ENCODE measurements around the gene WDFY4.

The WDFY4 gene

GRCh38 chr10:48881937-48882336, 197.3 kb downstream of the WDFY4 start:
- no peak for DNase-seq (ENCODE audit: low spot score)

- no peak for DNase-seq (ENCODE audit: low spot score)
These were observed 198.2 kb downstream of the WDFY4 start for GRCh38 chr10:48882881-48883280.

DNA sequence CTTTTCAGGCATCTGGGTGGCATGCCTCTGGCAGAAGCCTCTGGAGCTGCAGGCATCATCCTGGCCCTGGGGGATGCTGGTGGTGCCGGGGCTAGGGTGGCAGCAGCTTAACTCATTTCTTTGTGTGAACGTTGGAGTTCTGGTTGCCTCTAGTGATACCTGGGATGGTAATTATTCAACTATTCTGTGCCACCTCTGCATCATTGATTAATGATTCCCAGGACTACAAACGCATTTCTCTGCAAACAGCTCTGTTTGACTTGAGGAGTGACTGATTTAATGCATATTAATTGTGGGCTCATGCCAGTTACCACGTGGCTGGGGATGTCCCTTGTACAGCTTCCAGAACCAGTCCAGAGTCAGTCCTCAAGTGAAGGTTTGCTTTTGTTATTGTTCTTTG, 199.0 kb downstream of the WDFY4 start:
- DNase-seq (ENCODE audit: low spot score): no peak

DNA sequence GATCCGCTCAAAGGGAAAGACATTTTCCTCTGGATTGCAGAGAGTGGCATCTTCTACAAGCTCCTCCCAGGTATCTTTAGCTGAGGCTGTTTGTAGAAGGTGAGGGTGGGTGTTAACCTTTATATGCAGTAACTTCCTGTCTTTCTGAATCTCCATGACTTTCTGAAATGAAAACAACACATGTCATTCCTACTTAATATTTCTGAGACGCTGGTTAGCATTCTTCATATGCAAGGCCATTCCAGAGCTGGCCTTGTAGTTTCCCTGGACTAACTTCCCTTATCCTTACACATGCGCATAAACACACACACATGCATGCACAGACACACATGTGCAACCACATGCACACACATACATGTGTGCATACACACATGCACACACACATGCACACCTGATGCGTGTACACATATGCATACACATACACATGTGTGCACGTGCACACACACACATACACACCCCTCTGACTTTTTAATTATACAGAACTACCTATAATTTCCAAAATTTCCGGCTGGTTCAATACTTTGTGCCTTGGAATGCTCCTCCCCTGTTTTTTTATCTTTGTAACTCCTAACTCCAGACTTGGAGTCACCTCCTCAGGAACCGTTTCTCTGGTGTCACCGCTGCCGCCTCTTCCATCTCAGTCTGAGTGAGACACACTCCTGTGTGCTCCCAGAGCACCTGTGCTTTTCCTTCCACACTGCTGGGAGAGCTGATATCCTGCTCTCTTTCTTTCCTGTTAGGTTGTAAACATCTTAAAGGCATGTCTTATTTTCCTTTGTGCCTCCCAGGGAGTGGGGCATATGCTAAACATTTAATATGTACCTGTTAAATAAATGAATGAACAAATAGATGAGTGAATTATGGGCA, 199.7 kb downstream of the WDFY4 start:
- no peak for DNase-seq (ENCODE audit: low spot score)

DNA sequence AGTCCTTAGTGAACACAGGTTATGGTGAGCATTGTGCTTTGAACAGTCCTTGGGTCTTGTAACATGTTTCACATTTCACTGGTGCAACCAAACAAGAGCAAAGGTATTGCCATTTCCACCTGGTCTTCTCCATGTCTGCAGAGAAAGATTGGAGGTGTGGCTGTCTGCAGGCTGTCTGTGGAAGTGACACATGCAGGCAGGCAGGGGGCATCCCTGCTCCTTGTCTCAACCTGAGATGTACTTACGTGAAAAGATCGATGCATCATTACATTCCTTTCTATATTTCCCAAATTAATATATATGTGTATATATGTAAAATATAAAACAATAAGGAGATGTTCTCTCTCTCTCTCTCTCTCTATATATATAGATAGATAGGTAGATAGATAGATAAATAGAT, 200.7 kb downstream of the WDFY4 start:
- DNase-seq (ENCODE audit: low spot score): peak; percentile 3

DNA sequence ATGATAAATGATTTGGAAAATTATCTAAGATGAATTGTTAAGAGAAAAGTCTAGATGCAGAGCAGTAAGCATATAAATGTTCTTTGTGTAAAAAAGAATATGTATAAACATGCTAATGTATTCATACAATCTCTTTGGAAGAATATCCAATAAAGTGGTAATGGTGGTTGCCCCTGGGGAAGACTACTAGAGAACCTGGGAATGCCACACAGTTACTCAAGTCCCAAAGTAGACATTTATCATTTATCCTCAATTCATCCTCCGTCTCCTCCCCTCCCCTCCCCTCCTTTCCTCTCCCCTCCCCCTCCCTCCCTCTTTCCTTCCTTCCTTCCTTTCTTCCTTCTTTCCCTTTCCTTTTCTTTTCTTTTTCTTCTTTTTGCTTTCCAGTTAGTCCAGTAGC, 203.3 kb downstream of the WDFY4 start:
- DNase-seq (ENCODE audit: low spot score): no peak

DNA sequence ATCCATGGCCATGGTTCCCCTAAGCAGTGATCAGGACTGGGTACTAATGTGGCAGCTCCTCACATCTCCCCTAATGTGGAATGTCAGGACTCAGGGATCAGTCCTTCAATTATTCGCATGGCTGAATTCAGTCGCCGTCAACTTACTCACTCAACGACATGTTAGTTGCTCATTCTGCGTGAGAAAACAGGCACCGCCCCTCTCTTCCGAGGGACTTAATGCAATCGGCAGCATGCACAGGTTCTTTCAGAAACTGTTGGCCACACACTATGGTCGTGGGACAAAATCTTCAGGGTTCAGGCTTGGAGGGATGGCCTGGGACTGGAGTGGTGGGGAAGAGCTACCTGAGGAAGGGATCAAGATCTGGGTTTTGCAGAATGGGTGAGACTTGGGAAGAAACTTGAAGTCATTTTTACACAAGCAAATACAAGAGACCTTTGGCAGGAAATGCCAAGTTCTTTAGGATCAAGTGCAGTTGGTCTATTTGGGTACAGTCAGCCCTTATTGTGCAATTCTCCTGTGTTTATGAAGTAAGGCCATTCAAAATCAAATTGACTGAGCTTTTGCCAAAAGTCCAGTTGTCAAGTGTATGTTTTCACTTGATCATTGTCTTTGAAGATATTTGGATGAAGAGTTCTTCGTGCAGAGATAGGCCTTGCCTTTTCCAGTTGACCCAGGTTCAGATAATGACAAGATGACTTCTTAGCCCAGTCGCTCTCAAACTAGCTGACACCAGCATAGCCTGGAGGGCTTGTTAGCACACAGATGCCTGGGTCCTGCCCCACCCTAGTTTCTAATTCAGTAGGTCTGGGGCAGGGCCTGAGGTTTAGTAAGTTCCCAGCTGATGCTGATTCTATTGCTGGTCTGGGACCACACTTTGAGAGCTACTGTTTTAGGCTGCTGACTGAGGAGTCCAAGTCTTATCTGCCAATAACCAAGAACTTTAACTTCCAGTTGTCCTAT, 206.5 kb downstream of the WDFY4 start:
- no peak for DNase-seq (ENCODE audit: low spot score)

DNA sequence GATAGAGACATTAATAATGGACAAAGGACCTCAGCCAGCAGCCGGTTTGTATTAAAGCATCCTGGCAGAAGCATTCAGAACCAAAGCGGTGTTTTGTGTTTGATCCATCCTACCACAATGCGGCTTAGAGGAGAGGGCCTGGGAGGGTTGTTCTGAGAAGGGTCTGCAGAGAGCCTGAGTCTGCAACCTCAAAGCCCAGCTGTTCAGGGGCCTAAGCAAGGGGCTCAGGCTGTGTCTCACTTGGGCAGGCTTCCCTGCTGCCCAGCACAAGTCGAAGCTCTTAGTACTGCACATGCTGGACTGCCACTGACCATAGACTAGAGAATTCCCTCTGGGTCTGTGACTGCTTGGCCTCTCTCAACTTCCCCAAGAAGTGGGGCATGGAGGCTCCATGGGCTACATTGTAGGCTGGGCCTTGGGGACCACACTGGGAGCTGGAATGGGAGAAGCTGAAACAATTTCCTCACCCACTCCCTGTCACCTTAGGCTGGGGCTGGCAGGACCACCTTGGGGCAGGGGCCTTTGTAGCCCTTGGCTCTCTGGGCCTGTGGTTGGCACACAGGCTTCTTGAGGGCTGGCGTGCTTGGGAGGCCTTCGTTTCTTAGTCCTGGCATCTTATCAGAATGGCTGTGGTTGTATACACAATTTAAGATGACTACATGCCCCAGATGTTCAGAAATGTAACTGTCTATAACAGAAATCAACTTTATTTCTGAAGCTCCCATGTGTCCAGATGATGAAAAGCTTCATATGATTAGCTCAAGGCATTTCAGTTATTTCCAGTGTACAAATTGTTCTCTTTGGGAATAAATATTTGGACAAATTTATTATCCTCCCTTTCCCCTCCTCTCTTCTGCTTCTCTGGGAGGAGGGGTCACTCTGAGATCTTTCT, 210.5 kb downstream of the WDFY4 start:
- DNase-seq (ENCODE audit: low spot score): no peak

GRCh38 chr10:48895803-48896195, 211.1 kb downstream of the WDFY4 start:
- no peak for DNase-seq (ENCODE audit: low spot score)

DNA sequence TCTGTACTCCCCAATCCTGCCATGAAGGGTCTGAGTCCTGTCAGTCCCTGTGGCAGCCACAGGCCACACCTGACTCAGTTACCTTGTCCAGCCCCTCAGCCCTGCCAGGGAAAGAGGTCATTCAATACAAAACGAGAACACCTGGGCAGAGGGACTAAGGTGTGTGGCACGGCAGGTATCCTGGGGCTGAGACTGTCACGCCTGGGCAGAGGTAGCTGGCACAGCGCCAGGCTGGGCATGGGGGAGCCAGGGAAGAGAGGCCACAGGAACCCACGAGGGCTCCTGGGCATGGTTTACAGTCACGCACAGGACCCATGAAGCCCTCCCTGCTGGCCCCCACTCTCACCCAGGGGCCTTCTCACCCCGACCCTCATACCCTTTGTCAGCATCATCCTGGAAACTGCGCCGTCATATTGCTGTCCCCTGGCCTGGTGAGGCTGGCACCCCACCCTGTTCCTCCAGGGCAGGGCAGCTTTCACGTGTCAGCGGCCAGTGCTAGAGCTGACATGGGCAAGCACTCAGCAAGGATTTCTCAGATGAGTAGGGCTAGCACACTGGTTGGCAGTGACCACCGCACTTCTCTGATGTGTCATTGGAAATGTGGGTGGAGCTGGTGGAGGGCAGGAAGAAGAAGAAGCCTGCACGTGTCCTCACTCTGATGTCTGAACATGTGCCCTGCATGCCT, 212.2 kb downstream of the WDFY4 start:
- no peak for DNase-seq (ENCODE audit: low spot score)

- no peak for DNase-seq (ENCODE audit: low spot score)
These were observed 212.7 kb downstream of the WDFY4 start for GRCh38 chr10:48897441-48897790.

DNA sequence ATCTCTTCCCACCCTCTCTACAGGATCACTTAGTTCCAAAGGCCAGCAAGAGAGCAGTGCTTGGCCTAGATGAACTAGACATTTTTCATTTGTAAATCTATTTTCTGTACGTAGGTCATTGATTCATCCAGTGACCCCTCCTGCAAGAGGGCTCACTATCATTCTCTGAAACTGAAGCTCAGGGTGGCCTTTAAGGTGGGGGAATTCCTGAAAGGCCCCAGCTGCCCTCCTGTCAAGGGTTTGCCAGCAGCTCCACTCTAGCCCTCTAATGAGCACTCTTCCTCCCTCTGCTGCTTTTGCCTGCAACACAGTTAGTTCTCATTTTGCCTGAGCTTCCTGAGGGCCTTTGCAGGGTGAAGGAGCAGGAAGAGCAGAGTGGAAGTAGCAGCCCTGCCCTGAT, 213.8 kb downstream of the WDFY4 start:
- DNase-seq (ENCODE audit: low spot score): no peak

- DNase-seq (ENCODE audit: low spot score): no peak
These were observed 215.1 kb downstream of the WDFY4 start for GRCh38 chr10:48899781-48900180.

GRCh38 chr10:48900371-48900801, 215.7 kb downstream of the WDFY4 start:
- DNase-seq (ENCODE audit: low spot score): no peak

- no peak for DNase-seq (ENCODE audit: low spot score)
These were observed 216.6 kb downstream of the WDFY4 start for GRCh38 chr10:48901319-48901718.

DNA sequence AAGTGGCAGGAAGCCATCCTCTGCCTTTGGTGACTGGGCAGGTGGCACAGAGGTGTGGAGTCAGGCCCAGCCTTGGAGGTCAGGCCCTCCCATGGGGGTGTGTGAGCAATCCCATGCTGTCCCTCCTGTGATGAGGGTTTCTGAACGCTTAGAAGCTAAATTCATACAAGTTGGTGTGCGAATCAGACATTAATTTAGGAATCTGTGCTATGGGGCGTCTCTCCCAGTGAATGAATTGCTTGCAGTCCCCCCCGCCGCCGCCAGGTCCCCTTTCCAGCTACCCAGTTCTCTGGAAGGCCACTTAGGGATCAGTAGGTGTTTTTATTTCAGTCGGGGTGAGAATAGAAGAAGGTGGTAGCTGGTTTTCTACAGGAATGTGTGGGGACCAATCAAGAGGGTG, 217.4 kb downstream of the WDFY4 start:
- DNase-seq (ENCODE audit: low spot score): no peak

GRCh38 chr10:48903151-48903550, 218.5 kb downstream of the WDFY4 start:
- DNase-seq (ENCODE audit: low spot score): no peak

GRCh38 chr10:48904861-48905260, 220.2 kb downstream of the WDFY4 start:
- DNase-seq (ENCODE audit: low spot score): no peak

DNA sequence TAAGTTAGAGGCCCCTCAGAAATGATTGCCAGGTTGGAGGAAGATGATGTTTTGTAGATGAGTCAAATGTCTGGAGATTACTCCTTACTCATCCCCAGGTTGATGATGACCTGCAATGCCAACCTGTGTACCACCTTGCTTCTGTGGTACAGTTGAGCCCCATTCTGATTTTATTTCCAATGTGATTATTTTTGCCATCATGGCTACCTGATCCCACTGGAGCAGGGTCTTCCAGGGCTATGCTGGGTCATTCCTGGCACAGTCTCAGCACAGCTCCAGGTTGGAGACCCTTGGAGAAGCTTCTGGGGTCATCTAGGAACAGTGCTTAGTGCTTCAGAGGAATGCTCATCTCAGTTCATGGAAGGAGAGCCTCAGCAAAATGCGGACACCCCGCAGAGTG, 220.6 kb downstream of the WDFY4 start:
- DNase-seq (ENCODE audit: low spot score): no peak

- no peak for DNase-seq (ENCODE audit: low spot score)
These were observed 222.2 kb downstream of the WDFY4 start for GRCh38 chr10:48906841-48907240.

GRCh38 chr10:48907730-48908129, 223.1 kb downstream of the WDFY4 start:
- DNase-seq (ENCODE audit: low spot score): no peak

Measured in cerebellar cortex (tissue), 1 donor.